ENCODE data around the gene RNLS. TPM values are rescaled to one million over a fixed set of nuclear protein-coding genes. Genes with fewer than 3 reads are reported as not detected.

The RNLS gene
- total RNA-seq, 2 experiments from 2014 or later, result 1.2 to 1.8 TPM

- DNase-seq, result no peak
- peaks cover 5% of the 10 kb centered on the region for H3K27me3 Mint-ChIP-seq
- H3K27ac Mint-ChIP-seq, result no peak overlapping the region
- ChIA-PET CTCF (no interaction called here), POLR2A (no interaction called here)
- peaks cover 8% of the 10 kb centered on the region for H3K9me3 Mint-ChIP-seq
- peaks cover 3% of the 10 kb centered on the region for H3K36me3 Mint-ChIP-seq (ENCODE audit: low read depth)
- peaks cover 7% of the 10 kb centered on the region for H3K4me1 Mint-ChIP-seq
- no peak overlapping the region for H3K4me3 Mint-ChIP-seq
Observed at GRCh38 chr10:88343761-88344484, 239.2 kb downstream of the RNLS start.

GRCh38 chr10:88342733-88343310 is 240.3 kb downstream of the RNLS start:
- no peak for DNase-seq
- Mint-ChIP-seq H3K36me3 (ENCODE audit: low read depth) (peaks cover 3% of the 10 kb centered on the region), H3K4me1 (peaks cover 7% of the 10 kb centered on the region), H3K4me3 (no peak overlapping the region), H3K9me3 (peaks cover 9% of the 10 kb centered on the region), H3K27me3 (peaks cover 5% of the 10 kb centered on the region), H3K27ac (no peak overlapping the region)
- CTCF ChIA-PET, result no interaction called here
- POLR2A ChIA-PET, result no interaction called here

GRCh38 chr10:88337134-88337533 is 246.0 kb downstream of the RNLS start:
- no peak overlapping the region for H3K4me3 Mint-ChIP-seq
- no peak for DNase-seq
- H3K9me3 Mint-ChIP-seq, result peaks cover 8% of the 10 kb centered on the region
- H3K27me3 Mint-ChIP-seq, result no peaks in the 10 kb centered on the region
- H3K27ac Mint-ChIP-seq, result no peak overlapping the region
- POLR2A ChIA-PET, result no interaction called here
- H3K4me1 Mint-ChIP-seq, result peaks cover 11% of the 10 kb centered on the region
- H3K36me3 Mint-ChIP-seq (ENCODE audit: low read depth), result peaks cover 3% of the 10 kb centered on the region
- CTCF ChIA-PET, result interaction anchor here (1.8 kb wide), 1 partner anchor 267 kb away, joined by 3 read pairs; no protein-coding TSS in a partner anchor

- H3K9me3 Mint-ChIP-seq, result peaks cover 8% of the 10 kb centered on the region
- peaks cover 3% of the 10 kb centered on the region for H3K36me3 Mint-ChIP-seq (ENCODE audit: low read depth)
- H3K27ac Mint-ChIP-seq, result no peak overlapping the region
- peaks cover 13% of the 10 kb centered on the region for H3K4me1 Mint-ChIP-seq
- ChIA-PET CTCF (interaction anchor here (1.8 kb wide), 1 partner anchor 266 kb away, joined by 3 read pairs; no protein-coding TSS in a partner anchor), POLR2A (no interaction called here)
- no peaks in the 10 kb centered on the region for H3K27me3 Mint-ChIP-seq
- no peak overlapping the region for H3K4me3 Mint-ChIP-seq
- no peak for DNase-seq
Observed at GRCh38 chr10:88336334-88336733, 246.8 kb downstream of the RNLS start.

GRCh38 chr10:88333248-88333630 is 249.9 kb downstream of the RNLS start:
- no peak overlapping the region for H3K27ac Mint-ChIP-seq
- peaks cover 10% of the 10 kb centered on the region for H3K4me1 Mint-ChIP-seq
- no peak overlapping the region for H3K4me3 Mint-ChIP-seq
- H3K27me3 Mint-ChIP-seq, result no peaks in the 10 kb centered on the region
- ChIA-PET CTCF (interaction anchor here (0.6 kb wide), 1 partner anchor 1127 kb away, joined by 3 read pairs; no protein-coding TSS in a partner anchor), POLR2A (no interaction called here)
- H3K9me3 Mint-ChIP-seq, result peaks cover 4% of the 10 kb centered on the region
- no peaks in the 10 kb centered on the region for H3K36me3 Mint-ChIP-seq (ENCODE audit: low read depth)
- DNase-seq, result no peak

- CTCF ChIA-PET, result interaction anchor here (0.6 kb wide), 1 partner anchor 1126 kb away, joined by 3 read pairs; no protein-coding TSS in a partner anchor
- Mint-ChIP-seq H3K27ac (peak overlapping the region; percentile 33), H3K4me3 (no peak overlapping the region), H3K9me3 (peaks cover 1% of the 10 kb centered on the region), H3K36me3 (ENCODE audit: low read depth) (no peaks in the 10 kb centered on the region), H3K27me3 (no peaks in the 10 kb centered on the region), H3K4me1 (peaks cover 10% of the 10 kb centered on the region)
- DNase-seq, result no peak
- POLR2A ChIA-PET, result no interaction called here
Observed at GRCh38 chr10:88332503-88333247, 250.4 kb downstream of the RNLS start.

- H3K36me3 Mint-ChIP-seq (ENCODE audit: low read depth), result peaks cover 4% of the 10 kb centered on the region
- no peak overlapping the region for H3K4me3 Mint-ChIP-seq
- no peak overlapping the region for H3K27ac Mint-ChIP-seq
- H3K9me3 Mint-ChIP-seq, result peaks cover 15% of the 10 kb centered on the region
- H3K27me3 Mint-ChIP-seq, result no peaks in the 10 kb centered on the region
- DNase-seq, result no peak
- H3K4me1 Mint-ChIP-seq, result peaks cover 10% of the 10 kb centered on the region
- POLR2A ChIA-PET, result no interaction called here
- CTCF ChIA-PET, result interaction anchor here (1.7 kb wide), 1 partner anchor 8 kb away, joined by 3 read pairs; no protein-coding TSS in a partner anchor
Observed at GRCh38 chr10:88330174-88330573, 252.9 kb downstream of the RNLS start.

GRCh38 chr10:88322324-88323063 is 260.6 kb downstream of the RNLS start:
- no peaks in the 10 kb centered on the region for H3K27me3 Mint-ChIP-seq

GRCh38 chr10:88319960-88320517 is 263.1 kb downstream of the RNLS start:
- Mint-ChIP-seq H3K4me1 (no peaks in the 10 kb centered on the region), H3K4me3 (no peak overlapping the region), H3K27ac (no peak overlapping the region), H3K9me3 (peaks cover 50% of the 10 kb centered on the region), H3K27me3 (peaks cover 4% of the 10 kb centered on the region), H3K36me3 (ENCODE audit: low read depth) (peaks cover 33% of the 10 kb centered on the region)
- DNase-seq, result no peak
- ChIA-PET CTCF (interaction anchor here (0.6 to 1.5 kb wide), 3 partner anchors 22 to 469 kb away, joined by 3 to 5 read pairs (median 3); no protein-coding TSS in a partner anchor), POLR2A (no interaction called here)

More at GRCh38 chr10:88322324-88323063, 260.6 kb downstream of the RNLS start:
- Mint-ChIP-seq H3K4me1 (no peaks in the 10 kb centered on the region), H3K4me3 (no peak overlapping the region), H3K36me3 (ENCODE audit: low read depth) (peaks cover 32% of the 10 kb centered on the region), H3K27ac (no peak overlapping the region), H3K9me3 (peaks cover 60% of the 10 kb centered on the region)
- DNase-seq, result no peak
- CTCF ChIA-PET, result interaction anchor here (0.5 kb wide), 1 partner anchor 44 kb away, joined by 3 read pairs; no protein-coding TSS in a partner anchor
- POLR2A ChIA-PET, result no interaction called here

- DNase-seq, result no peak
Observed at GRCh38 chr10:88318803-88319202, 264.3 kb downstream of the RNLS start.

GRCh38 chr10:88317099-88317498 is 266.0 kb downstream of the RNLS start:
- Mint-ChIP-seq H3K9me3 (peaks cover 40% of the 10 kb centered on the region), H3K4me1 (peaks cover 7% of the 10 kb centered on the region), H3K4me3 (no peak overlapping the region), H3K27ac (no peak overlapping the region), H3K27me3 (peaks cover 4% of the 10 kb centered on the region), H3K36me3 (ENCODE audit: low read depth) (peaks cover 37% of the 10 kb centered on the region)
- CTCF ChIA-PET, result no interaction called here
- DNase-seq, result no peak
- POLR2A ChIA-PET, result no interaction called here

More at GRCh38 chr10:88318803-88319202, 264.3 kb downstream of the RNLS start:
- Mint-ChIP-seq H3K27me3 (peaks cover 4% of the 10 kb centered on the region), H3K9me3 (peaks cover 48% of the 10 kb centered on the region), H3K4me1 (peaks cover 3% of the 10 kb centered on the region), H3K4me3 (no peak overlapping the region), H3K36me3 (ENCODE audit: low read depth) (peaks cover 35% of the 10 kb centered on the region), H3K27ac (peak overlapping the region; percentile 48)
- ChIA-PET POLR2A (no interaction called here), CTCF (interaction anchor here (0.8 to 1.5 kb wide), 4 partner anchors 23 to 467 kb away, joined by 3 to 5 read pairs (median 3); no protein-coding TSS in a partner anchor)

GRCh38 chr10:88316292-88316861 is 266.7 kb downstream of the RNLS start:
- Mint-ChIP-seq H3K4me1 (peaks cover 7% of the 10 kb centered on the region), H3K4me3 (no peak overlapping the region), H3K27ac (no peak overlapping the region), H3K27me3 (peaks cover 6% of the 10 kb centered on the region), H3K9me3 (peaks cover 35% of the 10 kb centered on the region), H3K36me3 (ENCODE audit: low read depth) (peaks cover 36% of the 10 kb centered on the region)
- ChIA-PET CTCF (no interaction called here), POLR2A (no interaction called here)
- no peak for DNase-seq
